Activated T-cell treated with anti-CD3 and anti-CD28 coated beads, Interleukin-2, amount 50 U/mL, for 1 hour (primary cell): Measurements from ENCODE around the gene PDE3B.
"Not testable (repeated sequence)": the region's sequence is repeated elsewhere in the genome, so short reads cannot be mapped to it uniquely, and the experiment has no call there.

Source experiments
- DNase-seq: peaks from one replicate; pipeline ENCODE4 v3.0.0-alpha.2; 2020

The PDE3B gene

GRCh38 chr11:14642873-14643696 lies 519 bp upstream of the PDE3B start:
- no peak for DNase-seq

- peak; percentile 68 for DNase-seq
These were observed 816 bp downstream of the PDE3B start for GRCh38 chr11:14644226-14645014.

GRCh38 chr11:14645015-14645912 lies 1.7 kb downstream of the PDE3B start:
- DNase-seq, result no peak

GRCh38 chr11:14645985-14646900 lies 2.6 kb downstream of the PDE3B start:
- no peak for DNase-seq

- no peak for DNase-seq
These were observed 6.5 kb downstream of the PDE3B start for GRCh38 chr11:14650064-14650463.

GRCh38 chr11:14653090-14653489 lies 9.5 kb downstream of the PDE3B start:
- no peak for DNase-seq

- no peak for DNase-seq
These were observed 11.8 kb downstream of the PDE3B start for GRCh38 chr11:14655435-14655834.

GRCh38 chr11:14656536-14657457 lies 13.2 kb downstream of the PDE3B start:
- DNase-seq, result no peak

GRCh38 chr11:14657841-14658240 lies 14.2 kb downstream of the PDE3B start:
- no peak for DNase-seq

- not testable (repeated sequence) for DNase-seq
These were observed 21.3 kb downstream of the PDE3B start for GRCh38 chr11:14664926-14665325.

- DNase-seq, result not testable (repeated sequence)
These were observed 23.7 kb downstream of the PDE3B start for GRCh38 chr11:14667329-14667728.

GRCh38 chr11:14668731-14669301 lies 25.2 kb downstream of the PDE3B start:
- DNase-seq, result no peak

GRCh38 chr11:14669499-14669898 lies 25.9 kb downstream of the PDE3B start:
- DNase-seq, result no peak

- no peak for DNase-seq
These were observed 26.4 kb downstream of the PDE3B start for GRCh38 chr11:14669958-14670357.

- DNase-seq, result no peak
These were observed 29.0 kb downstream of the PDE3B start for GRCh38 chr11:14672635-14673034.

GRCh38 chr11:14673421-14673820 lies 29.8 kb downstream of the PDE3B start:
- no peak for DNase-seq

GRCh38 chr11:14673824-14674405 lies 30.3 kb downstream of the PDE3B start:
- DNase-seq, result no peak

- no peak for DNase-seq
These were observed 32.5 kb downstream of the PDE3B start for GRCh38 chr11:14676068-14676467.

- no peak for DNase-seq
These were observed 33.5 kb downstream of the PDE3B start for GRCh38 chr11:14677146-14677545.

- no peak for DNase-seq
These were observed 34.7 kb downstream of the PDE3B start for GRCh38 chr11:14678350-14678749.
